HEK293T (cell line): ENCODE measurements around the gene TARDBP.

Source experiments
- FOXK2 ChIP-seq: fragments of 450-650 bp; IDR thresholded peaks from 2 replicates; pipeline ENCODE4 v1.6.1; 2016; ENCODE audit warnings: mild to moderate bottlenecking
- FOXM1 ChIP-seq: fragments of 450-650 bp; IDR thresholded peaks from 2 replicates; pipeline ENCODE4 v1.6.1; 2017; ENCODE audit warnings: mild to moderate bottlenecking, borderline replicate concordance
- HDGF ChIP-seq: fragments of 450-650 bp; IDR thresholded peaks from 2 replicates; pipeline ENCODE4 v1.6.1; 2017; ENCODE audit warnings: antibody characterized with exemption, borderline replicate concordance
- LEF1 ChIP-seq: fragments of 450-650 bp; IDR thresholded peaks from 2 replicates; pipeline ENCODE4 v1.6.1; 2017; ENCODE audit warnings: mild to moderate bottlenecking, borderline replicate concordance
- SP1 ChIP-seq: fragments of 450-650 bp; IDR thresholded peaks from 2 replicates; pipeline ENCODE4 v1.6.1; 2017
- SUZ12 ChIP-seq: fragments of 450-650 bp; IDR thresholded peaks from 2 replicates; pipeline ENCODE4 v1.6.1; 2016; ENCODE audit warnings: mild to moderate bottlenecking

- no peak for TF ChIP-seq FOXK2
- no peak for TF ChIP-seq FOXM1
- no peak for TF ChIP-seq LEF1
- TF ChIP-seq HDGF = no peak
- no peak for TF ChIP-seq SP1
- TF ChIP-seq SUZ12 = no peak
Measured at GRCh38 chr1:10992864-10993263, 19.6 kb upstream of the TARDBP start.
